K562 (cell line): ENCODE data around the gene GNGT2. TPM values are rescaled to one million over a fixed set of nuclear protein-coding genes. Genes with fewer than 3 reads are reported as not detected.

Experiments used
- THAP12 ChIP-seq: fragments of 250-450 bp; sonication (Bioruptor Pico); IDR thresholded peaks from 2 replicates; pipeline ENCODE4 v1.9.0; 2021; ENCODE audit warnings: mild to moderate bottlenecking, inconsistent platforms
- polyA plus RNA-seq, 8 experiments: library from polyadenylated mRNA; depleted of rRNA in 4 of 8; stranded (reverse) in 5 of 8; unstranded in 3 of 8; fragments of >200 nt; fragmentation: Nextera tagmentation in 2 of 8; fragmentation: Illumina TruSeq in 1 of 8; extraction: Ambion mirVana in 2 of 8; extraction: Trizol in 1 of 8; gene quantifications; 2 replicates each; pipeline versions ENCODE4 v1.2.1 to v1.2.3, GENCODE V29; 2011 to 2014; ENCODE audit warnings: inconsistent platforms in 1 of 8, missing spikeins in 1 of 8
- total RNA-seq, 7 experiments: library from RNA; depleted of rRNA in 6 of 7; stranded (reverse); fragments of >200 nt in 6 of 7; fragmentation: Illumina TruSeq in 2 of 7; extraction: Trizol in 2 of 7; gene quantifications; 2 replicates each; pipeline versions ENCODE4 v1.2.1 to v1.2.3, GENCODE V29; 2011 to 2021; ENCODE audit warnings: low replicate concordance in 1 of 7
- TF ChIP-seq, protein P1 (sequence below): fragments of 250-450 bp; sonication (Bioruptor Pico); IDR thresholded peaks from 2 replicates; pipeline ENCODE4 v1.5.0; 2020; ENCODE audit warnings: mild to moderate bottlenecking

Gene GNGT2
- total and polyA plus RNA-seq, 9 of the 15 experiments (the other 6 are each of a cell fraction or from before 2014, with no cell fraction given) = not detected

DNA sequence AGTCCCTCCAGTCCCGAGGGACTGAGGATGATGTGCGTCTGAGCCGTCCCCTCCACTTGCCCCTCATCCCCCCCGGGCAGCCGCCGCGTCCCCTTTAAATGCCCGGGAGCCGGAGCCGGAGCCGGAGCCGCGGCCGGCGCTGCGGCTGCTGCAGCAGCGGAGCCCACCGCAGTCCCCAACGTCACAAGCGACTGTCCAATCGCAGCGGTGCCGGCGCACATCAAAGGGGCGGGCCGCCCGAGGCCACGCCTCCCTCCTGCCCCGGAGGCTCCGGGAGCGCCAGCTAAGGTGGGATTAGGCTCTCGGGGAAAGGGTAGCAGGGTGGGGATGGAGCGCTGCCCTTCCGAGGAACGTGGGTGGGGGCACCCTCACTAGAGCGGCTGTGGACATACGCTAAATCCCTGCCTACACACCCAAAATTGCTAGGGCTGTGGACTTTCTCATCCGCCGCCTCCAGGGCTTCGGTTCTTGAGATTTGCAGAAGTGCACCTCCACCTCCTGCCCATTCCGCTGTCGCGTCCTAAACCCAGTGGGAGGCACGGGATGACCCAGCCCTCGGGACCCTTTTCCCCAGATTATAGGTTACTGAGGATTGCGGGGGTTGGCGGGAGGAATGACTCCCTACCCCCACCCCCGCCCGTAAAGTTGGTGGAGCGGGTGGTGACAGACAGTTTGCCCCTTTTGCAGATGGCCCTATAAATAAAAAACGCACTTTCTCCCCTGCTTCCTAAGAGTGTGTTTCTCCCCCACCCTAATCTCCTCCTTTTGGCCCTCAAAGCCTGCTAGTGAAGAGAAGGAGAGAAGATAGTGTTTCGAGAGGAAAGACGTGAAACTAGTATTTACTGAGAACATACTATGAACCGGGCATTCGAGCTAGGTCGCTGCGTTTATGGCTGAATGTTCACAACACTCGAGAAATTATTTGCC lies 20.5 kb upstream of the GNGT2 start, which contains the start of gene PHOSPHO1 (continued):
- TF ChIP-seq, protein P1, sequence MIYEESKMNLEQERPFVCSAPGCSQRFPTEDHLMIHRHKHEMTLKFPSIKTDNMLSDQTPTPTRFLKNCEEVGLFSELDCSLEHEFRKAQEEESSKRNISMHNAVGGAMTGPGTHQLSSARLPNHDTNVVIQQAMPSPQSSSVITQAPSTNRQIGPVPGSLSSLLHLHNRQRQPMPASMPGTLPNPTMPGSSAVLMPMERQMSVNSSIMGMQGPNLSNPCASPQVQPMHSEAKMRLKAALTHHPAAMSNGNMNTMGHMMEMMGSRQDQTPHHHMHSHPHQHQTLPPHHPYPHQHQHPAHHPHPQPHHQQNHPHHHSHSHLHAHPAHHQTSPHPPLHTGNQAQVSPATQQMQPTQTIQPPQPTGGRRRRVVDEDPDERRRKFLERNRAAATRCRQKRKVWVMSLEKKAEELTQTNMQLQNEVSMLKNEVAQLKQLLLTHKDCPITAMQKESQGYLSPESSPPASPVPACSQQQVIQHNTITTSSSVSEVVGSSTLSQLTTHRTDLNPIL (CRISPR knock-in tag) = no peak
- no peak for TF ChIP-seq THAP12 (CRISPR knock-in tag)
- TF ChIP-seq, all 486 proteins: peak for 31
